Uterus (tissue), 2 donors: ENCODE data around the gene RAB9A.

ENCODE experiments used
- POLR2A ChIP-seq, 2 donors: fragments of 450-650 bp; IDR thresholded peaks; one replicate each; pipeline ENCODE4 v1.6.1; 2016; ENCODE audit warnings: antibody characterized with exemption in 2 of 2, mild to moderate bottlenecking in 1 of 2, moderate library complexity in 1 of 2
- TF ChIP-seq, protein P1 (sequence below), 4 experiments: fragments of 200-600 bp in 2 of 4; fragments of 450-650 bp in 2 of 4; sonication (generic) in 2 of 4; IDR thresholded peaks; one replicate each; pipeline ENCODE4 v1.5.1; 2016 to 2019; ENCODE audit warnings: antibody characterized with exemption in 4 of 4, mild to moderate bottlenecking in 2 of 4, moderate library complexity in 1 of 4

DNA sequence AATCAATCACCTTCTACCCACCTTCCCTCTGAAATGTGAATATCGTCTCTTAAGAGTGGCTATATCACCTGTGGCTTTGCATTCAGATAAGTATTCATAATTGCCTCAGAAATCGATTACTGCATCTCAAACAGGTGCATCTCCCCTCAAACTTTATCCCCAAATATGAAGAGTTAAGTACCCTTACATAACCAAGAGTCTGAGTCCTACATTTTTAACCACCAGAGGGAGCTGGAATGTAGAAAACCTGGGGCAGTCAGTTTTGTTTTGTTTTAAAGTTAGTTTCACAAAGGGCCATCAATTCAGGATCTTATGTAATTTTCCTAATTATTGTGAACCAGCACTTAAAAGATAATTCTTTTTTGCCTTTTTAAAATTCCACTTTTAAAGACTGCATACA, 30.3 kb upstream of the RAB9A start:
- TF ChIP-seq POLR2A (IDR thresholded peaks at IDR 0.05) = no peak
- TF ChIP-seq, protein P1, sequence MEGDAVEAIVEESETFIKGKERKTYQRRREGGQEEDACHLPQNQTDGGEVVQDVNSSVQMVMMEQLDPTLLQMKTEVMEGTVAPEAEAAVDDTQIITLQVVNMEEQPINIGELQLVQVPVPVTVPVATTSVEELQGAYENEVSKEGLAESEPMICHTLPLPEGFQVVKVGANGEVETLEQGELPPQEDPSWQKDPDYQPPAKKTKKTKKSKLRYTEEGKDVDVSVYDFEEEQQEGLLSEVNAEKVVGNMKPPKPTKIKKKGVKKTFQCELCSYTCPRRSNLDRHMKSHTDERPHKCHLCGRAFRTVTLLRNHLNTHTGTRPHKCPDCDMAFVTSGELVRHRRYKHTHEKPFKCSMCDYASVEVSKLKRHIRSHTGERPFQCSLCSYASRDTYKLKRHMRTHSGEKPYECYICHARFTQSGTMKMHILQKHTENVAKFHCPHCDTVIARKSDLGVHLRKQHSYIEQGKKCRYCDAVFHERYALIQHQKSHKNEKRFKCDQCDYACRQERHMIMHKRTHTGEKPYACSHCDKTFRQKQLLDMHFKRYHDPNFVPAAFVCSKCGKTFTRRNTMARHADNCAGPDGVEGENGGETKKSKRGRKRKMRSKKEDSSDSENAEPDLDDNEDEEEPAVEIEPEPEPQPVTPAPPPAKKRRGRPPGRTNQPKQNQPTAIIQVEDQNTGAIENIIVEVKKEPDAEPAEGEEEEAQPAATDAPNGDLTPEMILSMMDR (IDR thresholded peaks at IDR 0.05) = peak; percentile 60 to 75 (median 72)
